Activated CD8-positive, alpha-beta memory T cell treated with anti-CD3 and anti-CD28 coated beads, Interleukin-2, amount 50 U/mL, for 48 hours (primary cell): ENCODE results near the gene ICA1.
"Not testable (repeated sequence)": the region's sequence is repeated elsewhere in the genome, so short reads cannot be mapped to it uniquely, and the experiment has no call there.

ENCODE experiments used
- DNase-seq: peaks from one replicate; pipeline ENCODE4 v3.0.0-alpha.2; 2020

ICA1 gene

DNA sequence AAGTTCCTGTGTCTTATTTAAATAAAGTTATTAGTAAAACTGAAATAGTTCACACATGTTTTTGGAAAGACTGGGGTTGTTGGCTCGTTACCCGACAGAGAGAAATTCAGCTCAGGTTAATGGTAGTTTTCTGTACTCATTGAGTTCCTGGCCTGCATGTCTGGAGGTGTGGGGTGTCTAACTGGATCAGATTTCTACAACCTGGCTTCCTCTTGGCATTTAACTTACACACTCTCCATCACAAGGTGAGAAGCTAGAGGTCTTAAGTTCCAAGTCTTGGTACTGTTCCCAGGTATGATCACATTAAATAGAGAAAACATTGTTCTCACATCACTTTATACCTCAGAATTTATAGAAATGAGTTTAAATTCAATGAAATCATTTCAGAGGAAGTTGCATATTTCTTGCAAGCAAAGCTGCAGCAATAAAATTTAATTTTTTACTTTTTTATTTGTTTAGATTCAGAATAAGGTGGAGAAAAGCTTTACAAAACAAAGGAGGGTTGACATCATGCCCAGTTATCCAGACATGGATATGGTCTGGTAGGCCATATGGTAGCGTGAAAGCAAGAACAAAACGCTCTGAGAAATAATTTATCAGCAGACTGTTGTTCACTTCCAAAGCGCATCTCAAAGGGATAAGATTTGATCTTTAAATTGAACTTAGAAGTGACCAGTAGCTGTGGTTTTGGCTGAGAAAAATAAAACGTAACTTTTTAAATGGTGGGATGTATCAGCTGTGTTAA lies 172.8 kb downstream of the ICA1 start:
- DNase-seq: no peak

DNA sequence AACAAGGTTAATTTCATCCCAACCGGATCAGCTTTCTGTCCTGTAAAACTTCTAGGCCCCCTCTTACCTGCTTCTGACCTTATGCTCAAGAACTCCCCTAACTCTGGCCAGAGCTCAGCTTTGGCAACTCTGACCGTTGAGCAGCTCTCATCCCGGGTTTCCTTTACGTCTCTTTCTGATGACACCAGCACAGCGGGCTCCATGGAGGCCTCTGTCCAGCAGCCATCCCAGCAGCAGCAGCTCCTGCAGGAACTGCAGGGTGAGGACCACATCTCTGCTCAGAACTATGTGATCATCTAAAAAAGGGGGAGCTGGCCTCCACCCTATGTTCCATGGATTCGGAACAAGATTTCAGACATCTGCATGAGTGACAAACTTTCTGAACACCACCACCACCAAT lies 175.7 kb downstream of the ICA1 start:
- no peak for DNase-seq

- no peak for DNase-seq
Observed at GRCh38 chr7:8085420-8085819, 176.5 kb downstream of the ICA1 start.

DNA sequence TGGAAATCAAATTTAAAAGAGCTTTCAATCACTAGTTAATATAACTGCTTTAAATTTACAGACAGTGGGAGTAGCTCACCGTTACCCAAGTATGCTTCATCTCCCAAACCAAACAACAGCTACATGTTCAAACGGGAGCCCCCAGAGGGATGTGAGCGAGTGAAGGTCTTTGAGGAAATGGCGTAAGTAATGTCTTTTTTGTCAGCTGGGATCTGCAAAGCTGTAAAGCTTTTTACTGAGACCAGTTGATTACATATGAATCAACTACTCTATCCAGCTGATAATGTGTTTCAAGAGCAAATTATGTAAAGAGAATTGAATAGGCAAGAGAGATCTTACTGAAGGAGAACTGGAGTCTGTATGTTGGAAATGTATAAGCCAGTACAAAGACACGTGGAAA lies 177.1 kb downstream of the ICA1 start:
- DNase-seq: no peak

- DNase-seq: no peak
Observed at GRCh38 chr7:8082762-8083161, 179.2 kb downstream of the ICA1 start.

DNA sequence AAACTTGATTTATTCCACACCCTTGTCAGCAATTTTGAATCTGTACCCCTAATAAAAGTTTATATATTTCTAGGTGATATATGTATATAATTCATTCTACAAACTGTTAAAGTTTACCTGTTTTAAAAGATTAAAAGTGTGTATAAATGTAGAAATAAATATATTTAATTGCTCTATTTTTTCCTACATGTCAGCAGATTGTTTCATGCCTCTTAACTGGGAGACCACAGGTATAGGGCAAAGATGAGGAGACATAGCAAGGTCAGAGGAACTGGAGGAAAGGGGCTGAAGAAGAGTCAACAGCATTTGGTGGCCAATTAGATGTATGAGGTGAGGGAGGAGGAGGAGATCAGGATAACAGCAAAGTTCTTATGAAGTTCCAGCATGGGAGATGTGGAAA lies 183.5 kb downstream of the ICA1 start:
- no peak for DNase-seq

DNA sequence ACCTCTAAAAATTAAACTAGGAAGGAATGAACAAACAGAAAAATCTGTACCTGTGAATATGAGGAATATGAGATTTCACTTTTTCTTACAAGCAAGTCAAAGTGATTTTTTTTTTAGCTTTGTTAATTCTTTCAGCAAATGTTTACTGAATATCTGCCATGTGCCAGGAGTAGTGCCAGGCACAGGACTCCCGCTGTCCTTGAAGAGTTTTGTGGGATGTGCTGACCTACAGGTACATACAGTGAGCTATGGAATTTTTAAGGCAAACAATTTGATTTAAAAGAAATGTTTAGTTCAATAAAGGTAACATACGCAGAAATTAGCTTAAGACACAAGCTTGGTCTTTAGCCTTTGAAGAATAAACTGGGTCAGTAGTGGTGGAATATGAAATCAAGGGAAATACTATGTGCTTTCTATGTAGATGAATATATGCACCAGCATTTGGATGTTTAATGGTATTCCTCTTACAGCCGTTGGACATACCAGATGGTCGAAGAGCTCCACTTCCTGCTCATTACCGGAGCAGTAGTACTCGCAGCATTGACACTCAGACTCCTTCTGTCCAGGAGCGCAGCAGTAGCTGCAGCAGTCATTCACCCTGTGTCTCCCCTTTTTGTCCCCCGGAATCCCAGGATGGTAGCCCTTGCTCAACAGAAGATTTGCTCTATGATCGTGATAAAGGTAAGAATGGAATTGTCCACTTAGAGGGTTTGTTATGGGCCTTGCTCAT lies 191.4 kb downstream of the ICA1 start:
- DNase-seq: no peak

GRCh38 chr7:8068892-8069686 lies 192.9 kb downstream of the ICA1 start:
- DNase-seq: no peak

GRCh38 chr7:8065356-8065813 lies 196.6 kb downstream of the ICA1 start:
- no peak for DNase-seq

DNA sequence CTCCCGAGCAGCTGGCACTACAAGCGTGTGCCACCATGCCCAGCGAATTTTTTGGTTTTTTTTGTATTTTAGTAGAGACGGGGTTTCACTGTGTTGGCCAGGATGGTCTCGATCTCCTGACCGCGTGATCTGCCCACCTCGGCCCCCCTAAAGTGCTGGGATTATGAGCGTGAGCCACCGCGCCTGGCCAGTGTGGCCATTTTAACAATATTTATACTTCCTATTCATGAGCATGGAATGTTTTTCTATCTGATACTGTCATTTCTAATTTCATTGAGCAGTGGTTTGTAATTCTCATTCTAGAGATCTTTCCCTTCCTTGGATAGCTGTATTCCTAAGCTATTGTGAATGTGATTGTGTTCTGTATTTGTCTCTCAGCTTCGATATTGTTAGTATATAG lies 197.1 kb downstream of the ICA1 start:
- DNase-seq: no peak

DNA sequence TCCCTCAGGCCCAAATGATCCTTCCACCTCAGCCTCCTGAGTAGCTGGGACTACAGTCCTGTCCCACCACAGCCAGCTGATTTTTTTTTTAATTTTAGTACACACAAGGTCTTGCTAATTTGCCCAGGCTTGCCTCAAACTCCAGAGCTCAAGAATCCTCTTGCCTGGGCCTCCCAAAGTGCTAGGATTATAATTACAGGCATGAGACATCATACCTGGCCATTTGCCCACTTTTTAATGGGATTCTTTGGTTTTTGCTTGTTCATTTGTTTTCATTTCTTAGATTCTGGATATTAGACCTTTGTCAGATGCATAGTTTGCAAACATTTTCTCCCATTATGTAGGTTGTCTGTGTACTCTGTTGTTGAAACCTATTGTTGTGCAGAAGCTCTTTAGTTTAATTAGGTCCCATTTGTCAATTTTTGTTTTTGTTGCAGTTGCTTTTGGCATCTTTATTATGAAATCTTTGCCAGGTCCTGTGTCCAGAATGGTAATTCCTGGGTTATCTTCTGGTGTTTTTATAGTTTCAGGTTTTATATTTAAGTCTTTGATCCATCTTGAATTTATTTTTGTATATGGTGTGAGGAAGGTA lies 198.2 kb downstream of the ICA1 start:
- DNase-seq: no peak

DNA sequence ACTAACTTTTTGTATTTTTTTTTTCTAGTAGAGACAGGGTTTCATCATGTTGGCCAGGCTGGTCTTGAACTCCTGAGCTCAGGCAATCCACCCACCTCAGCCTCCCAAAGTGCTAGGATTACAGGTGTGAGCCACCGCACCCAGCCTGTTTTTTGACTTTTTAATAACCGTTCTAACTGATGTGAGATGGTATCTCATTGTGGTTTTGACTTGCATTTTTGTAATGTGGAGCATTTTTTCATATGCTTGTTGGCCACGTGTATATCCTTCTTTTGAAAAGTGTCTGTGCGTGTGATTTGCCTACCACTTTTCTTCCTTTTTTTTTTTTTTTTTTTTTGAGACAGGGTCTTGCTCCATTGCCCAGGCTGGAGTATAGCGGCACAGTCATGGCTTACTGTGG lies 198.7 kb downstream of the ICA1 start:
- DNase-seq: not testable (repeated sequence)
